PC-9 (cell line): Measurements from ENCODE around the gene PHEX. TPM values are rescaled to one million over a fixed set of nuclear protein-coding genes. Genes with fewer than 3 reads are reported as not detected.
"Not testable (repeated sequence)": the region's sequence is repeated elsewhere in the genome, so short reads cannot be mapped to it uniquely, and the experiment has no call there.

ENCODE experiments used
- BruUV-seq: library from RNA; stranded (reverse); fragments of 400-500 nt; replicated peaks from 2 replicates; lab custom pipeline; 2021; lab: Mats Ljungman, UMichigan
- CTCF ChIA-PET: fragments of 300-600 bp; sonication (Branson Sonifier 250); formaldehyde crosslinking; loops from one replicate; lab custom pipeline; 2022; ENCODE audit warnings: antibody characterized with exemption; lab: Charles Lee
- POLR2A ChIA-PET: fragments of 300-600 bp; sonication (Branson Sonifier 250); formaldehyde crosslinking; loops from one replicate; lab custom pipeline; 2022; ENCODE audit warnings: antibody characterized with exemption; ENCODE audit not compliant: unreplicated experiment; lab: Charles Lee
- DNase-seq, 2 experiments: peaks; one replicate each; pipeline versions ENCODE4 v3.0.0 to v3.0.0-alpha.2; 2015 to 2022; ENCODE audit warnings: mixed read lengths in 1 of 2
- H2AFZ ChIP-seq: fragments of 200-600 bp; sonication (generic); 2 replicates; pipeline ENCODE4 v1.8.1; 2017; ENCODE audit warnings: antibody characterized with exemption
- H3F3A ChIP-seq: fragments of 200-600 bp; sonication (generic); 2 replicates; pipeline ENCODE4 v1.8.1; 2017; ENCODE audit warnings: antibody characterized with exemption, mild to moderate bottlenecking, low read depth; ENCODE audit not compliant: insufficient read depth
- H3K27ac ChIP-seq: fragments of 200-600 bp; sonication (generic); 2 replicates; pipeline ENCODE4 v1.6.1; 2016; ENCODE audit warnings: mixed run types
- H3K27me3 ChIP-seq: fragments of 200-600 bp; sonication (generic); 2 replicates; pipeline ENCODE4 v1.6.1; 2016; ENCODE audit warnings: low read depth, mixed run types; ENCODE audit not compliant: insufficient read depth
- H3K36me3 ChIP-seq: fragments of 200-600 bp; sonication (generic); 2 replicates; pipeline ENCODE4 v1.6.1; 2016; ENCODE audit warnings: low read depth, mixed run types
- H3K4me1 ChIP-seq: fragments of 200-600 bp; sonication (generic); replicated peaks from 2 replicates; pipeline ENCODE4 v1.6.1; 2016; ENCODE audit warnings: mixed run types; ENCODE audit not compliant: insufficient read depth
- H3K4me2 ChIP-seq: fragments of 200-600 bp; sonication (generic); 2 replicates; pipeline ENCODE4 v1.6.1; 2017; ENCODE audit warnings: mixed run types
- H3K4me3 ChIP-seq: fragments of 200-600 bp; sonication (generic); 2 replicates; pipeline ENCODE4 v1.6.1; 2016; ENCODE audit warnings: mixed run types
- H3K79me2 ChIP-seq: fragments of 200-600 bp; sonication (generic); 2 replicates; pipeline ENCODE4 v1.6.1; 2017; ENCODE audit warnings: low read depth, mixed run types
- H3K9me2 ChIP-seq: fragments of 200-600 bp; sonication (generic); 2 replicates; pipeline ENCODE4 v1.8.1; 2017; ENCODE audit warnings: mild to moderate bottlenecking; ENCODE audit not compliant: insufficient read depth
- H3K9me3 ChIP-seq: fragments of 200-600 bp; sonication (generic); 2 replicates; pipeline ENCODE4 v1.8.1; 2016; ENCODE audit warnings: low read depth; ENCODE audit not compliant: insufficient read depth
- H4K20me1 ChIP-seq: fragments of 200-600 bp; sonication (generic); 2 replicates; pipeline ENCODE4 v1.8.1; 2017; ENCODE audit not compliant: insufficient read depth
- CTCF ChIP-seq: fragments of 200-600 bp; sonication (generic); conservative IDR thresholded peaks from 2 replicates; pipeline ENCODE4 v1.6.1; 2017; ENCODE audit warnings: mixed run types, antibody characterized with exemption, mild to moderate bottlenecking, moderate library complexity
- EZH2 ChIP-seq: fragments of 200-600 bp; sonication (generic); IDR thresholded peaks from 2 replicates; pipeline ENCODE4 v1.8.0; 2017; ENCODE audit warnings: antibody characterized with exemption, low read depth
- intact Hi-C: fragments of 100-400 bp; cut with micrococcal nuclease; formaldehyde crosslinking; loops from one replicate; pipeline ENCODE4 v1.10.0; 2022; ENCODE audit not compliant: unreplicated experiment
- total RNA-seq: library from RNA; stranded (reverse); gene quantifications from 2 replicates; pipeline ENCODE4 v1.2.3, GENCODE V29; 2021

The PHEX gene
- total RNA-seq, 1 experiment from 2014 or later = 3.5 TPM

- Histone ChIP-seq H3K9me2 (no peaks in the 10 kb centered on the region), H2AFZ (no peak overlapping the region), H3K4me1 (no peaks in the 10 kb centered on the region), H3K27ac (no peak overlapping the region), H3K9me3 (no peaks in the 10 kb centered on the region), H3K79me2 (no peaks in the 10 kb centered on the region), H4K20me1 (no peaks in the 10 kb centered on the region), H3K27me3 (no peaks in the 10 kb centered on the region), H3K4me3 (no peak overlapping the region), H3K36me3 (no peaks in the 10 kb centered on the region), H3K4me2 (no peak overlapping the region), H3F3A (no peaks in the 10 kb centered on the region)
- ChIA-PET POLR2A (no interaction called here), CTCF (no interaction called here)
- BruUV-seq = no TSS peak
- TF ChIP-seq EZH2 = no peak
- no peak for TF ChIP-seq CTCF
- intact Hi-C loops = no loop called here
- DNase-seq = no peak
These were observed 241.7 kb downstream of the PHEX start for GRCh38 chrX:22273714-22274317.

- ChIA-PET POLR2A (no interaction called here), CTCF (no interaction called here)
- no TSS peak for BruUV-seq
- DNase-seq = no peak
- TF ChIP-seq CTCF = no peak
- no peak for TF ChIP-seq EZH2
- intact Hi-C loops = no loop called here
- no peak overlapping the region for H3K27ac ChIP-seq
- H4K20me1 ChIP-seq = no peaks in the 10 kb centered on the region
- H3F3A ChIP-seq = no peaks in the 10 kb centered on the region
- no peaks in the 10 kb centered on the region for H3K9me2 ChIP-seq
- H3K79me2 ChIP-seq = no peaks in the 10 kb centered on the region
- no peak overlapping the region for H3K4me2 ChIP-seq
- H3K27me3 ChIP-seq = no peaks in the 10 kb centered on the region
- no peaks in the 10 kb centered on the region for H3K36me3 ChIP-seq
- H3K4me1 ChIP-seq = no peaks in the 10 kb centered on the region
- H3K9me3 ChIP-seq = no peaks in the 10 kb centered on the region
- H3K4me3 ChIP-seq = no peak overlapping the region
- no peak overlapping the region for H2AFZ ChIP-seq
These were observed 244.7 kb downstream of the PHEX start for GRCh38 chrX:22276781-22277180.

- ChIA-PET CTCF (interaction anchor here (0.5 kb wide), 1 partner anchor 211 kb away, joined by 3 read pairs; no protein-coding TSS in a partner anchor), POLR2A (interaction anchor here (0.7 kb wide), 1 partner anchor 29 kb away, joined by 4 read pairs; no protein-coding TSS in a partner anchor)
- Histone ChIP-seq H3F3A (no peaks in the 10 kb centered on the region), H3K9me2 (no peaks in the 10 kb centered on the region), H3K79me2 (no peaks in the 10 kb centered on the region), H3K4me2 (no peak overlapping the region), H3K27ac (no peak overlapping the region), H3K4me1 (no peaks in the 10 kb centered on the region), H3K9me3 (no peaks in the 10 kb centered on the region), H2AFZ (no peak overlapping the region), H3K4me3 (no peak overlapping the region), H3K36me3 (no peaks in the 10 kb centered on the region), H4K20me1 (no peaks in the 10 kb centered on the region), H3K27me3 (no peaks in the 10 kb centered on the region)
- no peak for DNase-seq
- intact Hi-C loops = no loop called here
- TF ChIP-seq EZH2 = no peak
- BruUV-seq = no TSS peak
These were observed 246.2 kb downstream of the PHEX start for GRCh38 chrX:22278375-22278774.

GRCh38 chrX:22289209-22289608 lies 257.1 kb downstream of the PHEX start:
- DNase-seq, H3K27ac ChIP-seq, H3K4me3 ChIP-seq, H4K20me1 ChIP-seq, H3K9me2 ChIP-seq, H2AFZ ChIP-seq, H3K36me3 ChIP-seq, H3K79me2 ChIP-seq, H3F3A ChIP-seq, H3K27me3 ChIP-seq, H3K4me1 ChIP-seq, POLR2A ChIA-PET, H3K4me2 ChIP-seq, H3K9me3 ChIP-seq, intact Hi-C loops, CTCF ChIA-PET, BruUV-seq: not testable (repeated sequence)
